Smooth muscle cell (in vitro differentiated cells): Measurements from ENCODE around the gene ALDH1L2. TPM values are rescaled to one million over a fixed set of nuclear protein-coding genes. Genes with fewer than 3 reads are reported as not detected.

ENCODE experiments used
- DNase-seq: peaks from one replicate; lab custom pipeline; 2025; ENCODE audit not compliant: unreplicated experiment; lab: John Stamatoyannopoulos, UW
- H2AFZ ChIP-seq: fragments of 200-600 bp; sonication (generic); 2 replicates; pipeline ENCODE4 v1.6.0; 2016; ENCODE audit warnings: antibody characterized with exemption, low read depth, mild to moderate bottlenecking
- H3F3A ChIP-seq: fragments of 200-600 bp; sonication (generic); 2 replicates; pipeline ENCODE4 v1.6.0; 2017; ENCODE audit warnings: antibody characterized with exemption, low read depth
- H3K27ac ChIP-seq: fragments of 200-600 bp; sonication (generic); 2 replicates; pipeline ENCODE4 v1.5.1; 2016; ENCODE audit warnings: low read depth, mild to moderate bottlenecking
- H3K27me3 ChIP-seq: fragments of 200-600 bp; sonication (generic); 2 replicates; pipeline ENCODE4 v1.6.1; 2016; ENCODE audit warnings: low read depth, mild to moderate bottlenecking
- H3K36me3 ChIP-seq: fragments of 200-600 bp; sonication (generic); 2 replicates; pipeline ENCODE4 v1.5.1; 2016; ENCODE audit warnings: low read depth
- H3K4me1 ChIP-seq: fragments of 200-600 bp; sonication (generic); 2 replicates; pipeline ENCODE4 v1.5.1; 2016; ENCODE audit warnings: low read depth
- H3K4me2 ChIP-seq: fragments of 200-600 bp; sonication (generic); 2 replicates; pipeline ENCODE4 v1.6.0; 2016; ENCODE audit warnings: mild to moderate bottlenecking
- H3K4me3 ChIP-seq: fragments of 200-600 bp; sonication (generic); 2 replicates; pipeline ENCODE4 v1.5.1; 2016; ENCODE audit warnings: mild to moderate bottlenecking
- H3K79me2 ChIP-seq: fragments of 200-600 bp; sonication (generic); 2 replicates; pipeline ENCODE4 v1.6.0; 2016; ENCODE audit warnings: low read depth, mild to moderate bottlenecking
- H3K9ac ChIP-seq: fragments of 200-600 bp; sonication (generic); 2 replicates; pipeline ENCODE4 v1.6.0; 2016; ENCODE audit warnings: low read depth
- H3K9me3 ChIP-seq: fragments of 200-600 bp; sonication (generic); replicated peaks from 2 replicates; pipeline ENCODE4 v1.5.1; 2016; ENCODE audit warnings: low read depth
- H4K20me1 ChIP-seq: fragments of 200-600 bp; sonication (generic); 2 replicates; pipeline ENCODE4 v1.6.0; 2016; ENCODE audit warnings: low read depth
- WGBS: methylation state at CpG from one replicate; pipeline ENCODE4 v1.1.7; 2016; ENCODE audit warnings: low lambda C conversion rate; 5-methylcytosine and 5-hydroxymethylcytosine counted together
- polyA plus RNA-seq: library from polyadenylated mRNA; unstranded; fragments of >200 nt; fragmentation: Nextera tagmentation; extraction: Ambion mirVana; gene quantifications from 2 replicates; pipeline ENCODE4 v1.2.1, GENCODE V29; 2016
- total RNA-seq: library from RNA; depleted of rRNA; stranded (reverse); fragments of >200 nt; gene quantifications from 2 replicates; pipeline ENCODE4 v1.2.3, GENCODE V29; 2014
- TF ChIP-seq, protein P1 (sequence below): fragments of 200-600 bp; sonication (generic); IDR thresholded peaks from 2 replicates; pipeline ENCODE4 v1.5.1; 2017; ENCODE audit warnings: borderline replicate concordance, mild to moderate bottlenecking, antibody characterized with exemption; ENCODE audit not compliant: insufficient read depth, poor library complexity, severe bottlenecking

The ALDH1L2 gene
- total and polyA plus RNA-seq, 2 experiments from 2014 or later = 25.3 to 28.1 TPM

DNA sequence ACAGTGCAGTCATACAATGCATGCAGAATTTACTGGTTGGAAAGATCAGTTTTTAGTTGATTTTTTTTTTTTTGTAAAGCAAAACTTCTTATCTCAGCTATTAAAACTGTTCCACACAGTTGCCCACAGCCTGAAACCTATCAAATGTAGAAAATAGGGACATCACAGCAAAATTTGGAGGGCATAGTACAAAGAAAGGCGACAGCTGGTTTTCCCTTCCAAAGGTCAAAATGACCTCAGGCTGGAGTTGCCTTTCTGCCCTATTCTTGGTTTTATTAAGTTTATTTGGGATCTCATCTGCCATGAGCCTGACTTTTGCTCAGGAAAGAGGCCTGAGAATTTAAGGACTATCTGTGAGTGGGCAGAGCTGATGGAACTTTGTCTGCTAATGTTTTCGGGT, 69.7 kb downstream of the ALDH1L2 start:
- Histone ChIP-seq H3K27ac (no peak overlapping the region), H3K4me3 (no peak overlapping the region), H2AFZ (no peak overlapping the region), H3K4me1 (no peaks in the 10 kb centered on the region), H3K27me3 (no peaks in the 10 kb centered on the region), H3K36me3 (peaks cover 7% of the 10 kb centered on the region), H3K79me2 (no peaks in the 10 kb centered on the region), H4K20me1 (no peaks in the 10 kb centered on the region), H3K9me3 (no peaks in the 10 kb centered on the region), H3K4me2 (no peak overlapping the region), H3K9ac (no peak overlapping the region), H3F3A (no peaks in the 10 kb centered on the region)
- no peak for DNase-seq
- TF ChIP-seq, protein P1, sequence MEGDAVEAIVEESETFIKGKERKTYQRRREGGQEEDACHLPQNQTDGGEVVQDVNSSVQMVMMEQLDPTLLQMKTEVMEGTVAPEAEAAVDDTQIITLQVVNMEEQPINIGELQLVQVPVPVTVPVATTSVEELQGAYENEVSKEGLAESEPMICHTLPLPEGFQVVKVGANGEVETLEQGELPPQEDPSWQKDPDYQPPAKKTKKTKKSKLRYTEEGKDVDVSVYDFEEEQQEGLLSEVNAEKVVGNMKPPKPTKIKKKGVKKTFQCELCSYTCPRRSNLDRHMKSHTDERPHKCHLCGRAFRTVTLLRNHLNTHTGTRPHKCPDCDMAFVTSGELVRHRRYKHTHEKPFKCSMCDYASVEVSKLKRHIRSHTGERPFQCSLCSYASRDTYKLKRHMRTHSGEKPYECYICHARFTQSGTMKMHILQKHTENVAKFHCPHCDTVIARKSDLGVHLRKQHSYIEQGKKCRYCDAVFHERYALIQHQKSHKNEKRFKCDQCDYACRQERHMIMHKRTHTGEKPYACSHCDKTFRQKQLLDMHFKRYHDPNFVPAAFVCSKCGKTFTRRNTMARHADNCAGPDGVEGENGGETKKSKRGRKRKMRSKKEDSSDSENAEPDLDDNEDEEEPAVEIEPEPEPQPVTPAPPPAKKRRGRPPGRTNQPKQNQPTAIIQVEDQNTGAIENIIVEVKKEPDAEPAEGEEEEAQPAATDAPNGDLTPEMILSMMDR = no peak
- 100% methylated on average over 2 of the region's 2 CpGs for WGBS

DNA sequence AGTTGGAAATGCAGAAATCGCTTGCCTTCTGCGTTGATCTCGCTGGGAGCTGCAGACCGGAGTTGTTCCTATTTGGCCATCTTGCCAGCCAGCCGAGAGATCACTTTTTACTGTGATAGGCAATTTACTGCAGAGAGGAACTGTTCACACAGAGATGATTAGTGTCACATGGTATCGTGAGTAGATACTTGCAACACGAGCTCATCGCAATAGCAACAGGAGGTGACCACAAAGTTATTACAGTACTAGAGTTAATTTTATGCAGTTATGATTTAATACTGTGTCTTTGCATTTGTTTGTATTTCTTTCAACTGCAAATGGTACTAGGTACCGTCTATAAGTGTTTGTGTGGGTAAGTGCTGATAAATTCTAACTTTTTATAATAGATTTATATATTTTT, 70.4 kb downstream of the ALDH1L2 start:
- TF ChIP-seq, protein P1 = no peak
- Histone ChIP-seq H3K27me3 (no peaks in the 10 kb centered on the region), H3K9ac (no peak overlapping the region), H3K27ac (no peak overlapping the region), H3K36me3 (peaks cover 12% of the 10 kb centered on the region), H3F3A (no peaks in the 10 kb centered on the region), H3K9me3 (no peaks in the 10 kb centered on the region), H3K4me1 (no peaks in the 10 kb centered on the region), H2AFZ (no peak overlapping the region), H3K4me3 (no peak overlapping the region), H3K79me2 (no peaks in the 10 kb centered on the region), H4K20me1 (no peaks in the 10 kb centered on the region), H3K4me2 (no peak overlapping the region)
- 83% methylated on average over 9 of the region's 9 CpGs for WGBS
- no peak for DNase-seq

DNA sequence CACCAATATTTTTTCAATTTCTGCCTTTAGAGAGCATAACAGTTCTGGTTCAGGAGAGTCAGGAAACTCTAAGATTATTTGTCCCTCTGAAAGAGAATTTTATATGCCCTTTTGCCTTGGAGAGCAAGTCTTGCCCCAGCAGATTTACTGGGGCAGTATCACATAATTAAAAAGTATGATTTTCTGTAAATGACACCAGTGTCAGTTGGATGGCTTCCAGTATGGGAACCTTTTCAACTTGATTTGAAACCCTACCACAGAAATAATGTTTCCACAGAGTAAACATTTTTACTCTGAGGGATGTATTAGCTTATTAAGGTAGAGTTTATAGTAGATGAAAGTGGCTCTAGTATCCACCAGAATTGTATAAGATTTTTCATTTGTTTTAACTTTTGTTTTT, 82.8 kb downstream of the ALDH1L2 start:
- Histone ChIP-seq H2AFZ (no peak overlapping the region), H3K9me3 (no peaks in the 10 kb centered on the region), H3K9ac (no peak overlapping the region), H3K4me2 (no peak overlapping the region), H3K36me3 (no peaks in the 10 kb centered on the region), H3K79me2 (no peaks in the 10 kb centered on the region), H3K27ac (no peak overlapping the region), H3K4me3 (no peak overlapping the region), H3K4me1 (no peaks in the 10 kb centered on the region), H4K20me1 (no peaks in the 10 kb centered on the region), H3F3A (no peaks in the 10 kb centered on the region), H3K27me3 (no peaks in the 10 kb centered on the region)
- TF ChIP-seq, protein P1 = no peak
- no peak for DNase-seq

DNA sequence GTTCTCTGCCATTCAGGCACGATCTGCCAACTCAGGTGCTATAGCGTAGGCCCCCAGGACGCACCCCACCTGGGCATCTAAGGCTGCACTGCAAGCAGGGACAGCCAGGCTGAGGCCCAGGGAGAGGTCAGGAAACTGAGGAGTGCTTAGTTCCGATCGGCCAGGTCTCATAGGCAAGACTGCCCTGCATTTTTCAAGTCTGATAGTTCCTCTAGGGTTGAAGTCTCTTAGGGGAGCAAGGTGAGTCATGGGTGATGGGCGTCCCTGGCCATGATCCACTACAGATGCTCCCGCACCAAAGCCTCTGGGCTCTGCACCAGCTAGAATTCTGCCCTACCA, 84.9 kb downstream of the ALDH1L2 start:
- H3K4me2 ChIP-seq = no peak overlapping the region
- no peak overlapping the region for H3K9ac ChIP-seq
- peaks cover 7% of the 10 kb centered on the region for H3K36me3 ChIP-seq
- no peaks in the 10 kb centered on the region for H3F3A ChIP-seq
- H3K27me3 ChIP-seq = no peaks in the 10 kb centered on the region
- H3K4me1 ChIP-seq = no peaks in the 10 kb centered on the region
- no peak for DNase-seq
- H3K27ac ChIP-seq = no peak overlapping the region
- 73% methylated on average over 7 of the region's 7 CpGs for WGBS
- H2AFZ ChIP-seq = no peak overlapping the region
- no peaks in the 10 kb centered on the region for H3K9me3 ChIP-seq
- H4K20me1 ChIP-seq = no peaks in the 10 kb centered on the region
- H3K4me3 ChIP-seq = no peak overlapping the region
- H3K79me2 ChIP-seq = no peaks in the 10 kb centered on the region
- TF ChIP-seq, protein P1 = no peak
